NB4 (cell line): ENCODE measurements around the gene AXIN1.

Source experiments
- CTCF ChIP-seq: IDR thresholded peaks from one replicate; pipeline ENCODE4 v1.5.1; 2012; ENCODE audit warnings: low read depth, low read length
- POLR2A ChIP-seq: IDR thresholded peaks from 2 replicates; pipeline ENCODE4 v1.6.1; 2011; ENCODE audit warnings: mild to moderate bottlenecking; ENCODE audit not compliant: insufficient read length; ENCODE audit errors: extremely low read depth

GRCh38 chr16:263182-263774 is 89.2 kb downstream of the AXIN1 start:
- TF ChIP-seq CTCF (no peak), POLR2A (no peak)
